ENCODE results near the gene UHRF1.
"Not testable (repeated sequence)": the region's sequence is repeated elsewhere in the genome, so short reads cannot be mapped to it uniquely, and the experiment has no call there.

UHRF1 gene

DNA sequence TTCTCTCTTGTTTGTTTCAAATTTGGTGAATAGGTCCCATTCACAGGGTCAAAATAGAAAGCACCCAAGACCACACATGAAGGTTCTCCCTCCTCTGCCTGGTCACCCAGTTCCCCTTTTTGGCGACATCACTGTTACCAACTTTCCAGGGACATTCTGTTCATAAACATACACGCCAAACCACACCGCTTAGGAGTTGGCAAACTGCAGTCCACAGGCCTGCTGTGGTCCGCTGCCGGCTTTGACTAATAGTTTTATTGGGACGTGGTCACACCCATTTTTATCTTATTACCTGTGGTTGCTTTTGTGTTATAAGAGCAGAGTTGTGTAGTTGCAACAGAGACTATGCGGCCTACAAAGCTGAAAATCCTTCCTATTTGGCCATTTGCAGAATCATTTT, 24.2 kb downstream of the UHRF1 start:
- Histone ChIP-seq H3K27me3 (ENCODE audit: control insufficient read depth in 1 of 2, insufficient read depth in 1 of 2, low read length in 2 of 2) (no peaks in the 10 kb centered on the region), H3K4me3 (ENCODE audit: insufficient read depth in 1 of 2, low read depth in 1 of 2, low read length in 2 of 2) (no peak overlapping the region), H3K14ac (ENCODE audit: low read length in 2 of 2) (no peak overlapping the region), H3K23ac (ENCODE audit: low read length in 2 of 2) (no peak overlapping the region), H2AK5ac (ENCODE audit: low read length, severe bottlenecking) (no peak overlapping the region), H2BK5ac (ENCODE audit: low read depth, low read length, poor library complexity, severe bottlenecking) (no peak overlapping the region), H3K18ac (ENCODE audit: low read depth in 1 of 2, low read length in 2 of 2) (no peak overlapping the region), H2BK15ac (ENCODE audit: low read depth, poor library complexity, severe bottlenecking) (no peak overlapping the region), H2BK120ac (ENCODE audit: low read depth, low read length) (no peak overlapping the region), H3K4ac (ENCODE audit: low read depth in 1 of 2, low read length in 2 of 2) (no peak overlapping the region), H2AFZ (ENCODE audit: low read depth, low read length) (no peak overlapping the region), H3K9me3 (ENCODE audit: control insufficient read depth, low read length) (no peaks in the 10 kb centered on the region), H3K9ac (ENCODE audit: low read length) (no peak overlapping the region), H4K8ac (ENCODE audit: low read length) (no peak overlapping the region), H4K91ac (ENCODE audit: low read length) (no peak overlapping the region), H2BK12ac (ENCODE audit: low read length in 2 of 2) (no peak overlapping the region), H3K79me1 (replicated peaks; ENCODE audit: low read length, poor library complexity, severe bottlenecking) (peaks cover 16% of the 10 kb centered on the region), H3K27ac (ENCODE audit: low read length, poor library complexity, severe bottlenecking) (no peak overlapping the region), H3K4me2 (ENCODE audit: low read length, poor library complexity, severe bottlenecking) (no peak overlapping the region), H3K4me1 (ENCODE audit: control insufficient read depth, insufficient read depth, low read depth, low read length) (peaks cover 16% of the 10 kb centered on the region), H3K36me3 (ENCODE audit: control insufficient read depth in 1 of 2, insufficient read depth in 2 of 2, low read depth in 1 of 2, low read length in 2 of 2) (peaks cover 35 to 42% of the 10 kb centered on the region in 2 experiments)
- WGBS = 96% methylated on average over 2 of the region's 7 CpGs
- DNase-seq = no peak

DNA sequence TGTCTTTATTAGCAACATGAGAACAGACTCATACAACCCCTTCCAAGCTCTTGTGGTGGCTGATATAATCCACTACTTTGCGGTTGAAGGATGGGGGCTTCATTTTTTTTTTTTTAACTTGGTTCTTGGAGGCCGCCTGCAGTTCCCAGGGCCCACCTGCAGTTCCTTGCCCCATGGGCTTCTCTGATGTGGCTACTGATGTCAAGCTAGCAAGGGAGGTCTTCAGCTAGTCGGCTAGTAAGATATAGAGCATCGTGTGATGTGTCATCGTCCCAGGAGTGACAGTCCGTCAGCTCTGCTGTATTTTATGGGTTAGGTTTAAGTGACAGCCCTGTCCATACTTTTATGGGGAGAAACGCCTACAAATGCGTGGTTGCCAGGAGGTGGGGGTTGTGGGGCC, 26.1 kb downstream of the UHRF1 start:
- Histone ChIP-seq H2BK12ac (ENCODE audit: low read length in 2 of 2) (no peak overlapping the region), H2BK120ac (ENCODE audit: low read depth, low read length) (no peak overlapping the region), H3K36me3 (ENCODE audit: control insufficient read depth in 1 of 2, insufficient read depth in 2 of 2, low read depth in 1 of 2, low read length in 2 of 2) (peaks cover 31 to 35% of the 10 kb centered on the region in 2 experiments), H2AFZ (ENCODE audit: low read depth, low read length) (no peak overlapping the region), H3K4me1 (ENCODE audit: control insufficient read depth, insufficient read depth, low read depth, low read length) (peaks cover 6% of the 10 kb centered on the region), H3K4me2 (ENCODE audit: low read length, poor library complexity, severe bottlenecking) (no peak overlapping the region), H3K23ac (ENCODE audit: low read length in 2 of 2) (no peak overlapping the region), H3K4me3 (ENCODE audit: insufficient read depth in 1 of 2, low read depth in 1 of 2, low read length in 2 of 2) (no peak overlapping the region), H2BK15ac (ENCODE audit: low read depth, poor library complexity, severe bottlenecking) (no peak overlapping the region), H3K9me3 (ENCODE audit: control insufficient read depth, low read length) (no peaks in the 10 kb centered on the region), H2BK5ac (ENCODE audit: low read depth, low read length, poor library complexity, severe bottlenecking) (no peak overlapping the region), H3K79me1 (replicated peaks; ENCODE audit: low read length, poor library complexity, severe bottlenecking) (peaks cover 17% of the 10 kb centered on the region), H3K4ac (ENCODE audit: low read depth in 1 of 2, low read length in 2 of 2) (no peak overlapping the region), H3K18ac (ENCODE audit: low read depth in 1 of 2, low read length in 2 of 2) (no peak overlapping the region), H2AK5ac (ENCODE audit: low read length, severe bottlenecking) (no peak overlapping the region), H3K27me3 (ENCODE audit: control insufficient read depth in 1 of 2, insufficient read depth in 1 of 2, low read length in 2 of 2) (no peaks in the 10 kb centered on the region), H3K9ac (ENCODE audit: low read length) (no peak overlapping the region), H3K14ac (ENCODE audit: low read length in 2 of 2) (no peak overlapping the region), H4K91ac (ENCODE audit: low read length) (no peak overlapping the region), H3K27ac (ENCODE audit: low read length, poor library complexity, severe bottlenecking) (no peak overlapping the region), H4K8ac (ENCODE audit: low read length) (no peak overlapping the region)
- DNase-seq = no peak
- WGBS = 97% methylated on average over 8 of the region's 8 CpGs

DNA sequence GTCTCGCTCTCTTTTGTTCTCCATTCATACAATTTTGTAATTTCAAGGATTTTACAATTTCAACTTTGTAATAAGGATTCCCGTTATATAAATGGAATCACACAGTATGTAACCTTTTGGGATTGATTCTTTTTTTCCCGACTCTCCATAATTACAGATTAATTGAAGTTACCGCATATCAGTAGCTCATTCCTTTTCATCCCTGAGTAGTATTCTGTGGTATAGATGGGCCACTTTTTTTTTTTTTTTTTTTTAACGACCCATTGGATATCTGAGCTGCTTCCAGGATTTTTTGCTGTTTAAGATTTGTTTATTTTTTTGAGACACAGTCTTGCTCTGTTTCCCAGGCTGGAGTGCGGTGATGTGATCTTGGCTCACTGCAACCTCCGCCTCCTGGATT, 27.8 kb downstream of the UHRF1 start:
- H3K27ac ChIP-seq (ENCODE audit: low read length, poor library complexity, severe bottlenecking) = no peak overlapping the region
- H2BK15ac ChIP-seq (ENCODE audit: low read depth, poor library complexity, severe bottlenecking) = no peak overlapping the region
- peaks cover 19% of the 10 kb centered on the region for H3K79me1 ChIP-seq (replicated peaks; ENCODE audit: low read length, poor library complexity, severe bottlenecking)
- no peak overlapping the region for H2BK12ac ChIP-seq (ENCODE audit: low read length in 2 of 2)
- H3K23ac ChIP-seq (ENCODE audit: low read length in 2 of 2) = no peak overlapping the region
- H3K18ac ChIP-seq (ENCODE audit: low read depth in 1 of 2, low read length in 2 of 2) = no peak overlapping the region
- no peak overlapping the region for H2BK5ac ChIP-seq (ENCODE audit: low read depth, low read length, poor library complexity, severe bottlenecking)
- H2AFZ ChIP-seq (ENCODE audit: low read depth, low read length) = no peak overlapping the region
- no peak overlapping the region for H3K4me3 ChIP-seq (ENCODE audit: insufficient read depth in 1 of 2, low read depth in 1 of 2, low read length in 2 of 2)
- H2AK5ac ChIP-seq (ENCODE audit: low read length, severe bottlenecking) = no peak overlapping the region
- no peak overlapping the region for H2BK120ac ChIP-seq (ENCODE audit: low read depth, low read length)
- no peak overlapping the region for H4K91ac ChIP-seq (ENCODE audit: low read length)
- H3K4ac ChIP-seq (ENCODE audit: low read depth in 1 of 2, low read length in 2 of 2) = no peak overlapping the region
- no peak overlapping the region for H3K9ac ChIP-seq (ENCODE audit: low read length)
- H3K36me3 ChIP-seq (ENCODE audit: control insufficient read depth in 1 of 2, insufficient read depth in 2 of 2, low read depth in 1 of 2, low read length in 2 of 2) = peaks cover 32 to 34% of the 10 kb centered on the region in 2 experiments
- no peaks in the 10 kb centered on the region for H3K27me3 ChIP-seq (ENCODE audit: control insufficient read depth in 1 of 2, insufficient read depth in 1 of 2, low read length in 2 of 2)
- DNase-seq = no peak
- H4K8ac ChIP-seq (ENCODE audit: low read length) = no peak overlapping the region
- H3K9me3 ChIP-seq (ENCODE audit: control insufficient read depth, low read length) = no peaks in the 10 kb centered on the region
- no peak overlapping the region for H3K14ac ChIP-seq (ENCODE audit: low read length in 2 of 2)
- H3K4me2 ChIP-seq (ENCODE audit: low read length, poor library complexity, severe bottlenecking) = no peak overlapping the region
- peaks cover 1% of the 10 kb centered on the region for H3K4me1 ChIP-seq (ENCODE audit: control insufficient read depth, insufficient read depth, low read depth, low read length)
- WGBS = 91% methylated on average over 3 of the region's 7 CpGs

DNA sequence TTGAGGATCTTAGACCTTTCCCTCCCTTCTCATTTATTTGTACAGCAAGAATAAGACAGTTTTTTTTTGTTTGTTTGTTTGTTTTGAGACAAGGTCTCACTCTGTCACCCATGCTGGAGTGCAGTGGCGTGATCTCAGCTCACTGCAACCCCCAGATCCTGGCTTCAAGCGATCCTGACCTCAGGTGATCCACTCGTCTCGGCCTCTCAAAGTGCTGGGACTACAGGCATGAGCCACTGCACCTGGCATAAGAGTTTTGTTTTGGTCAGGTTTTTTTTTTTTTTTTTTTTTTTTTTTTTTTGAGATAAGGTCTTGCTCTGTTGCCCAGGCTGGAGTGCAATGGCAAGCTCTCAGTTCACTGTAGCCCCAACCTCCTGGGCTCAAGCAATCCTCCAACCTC, 29.2 kb downstream of the UHRF1 start:
- H2BK12ac ChIP-seq (ENCODE audit: low read length in 2 of 2); H4K8ac ChIP-seq (ENCODE audit: low read length); H3K9ac ChIP-seq (ENCODE audit: low read length); H2AFZ ChIP-seq (ENCODE audit: low read depth, low read length); H2BK15ac ChIP-seq (ENCODE audit: low read depth, poor library complexity, severe bottlenecking); H3K4ac ChIP-seq (ENCODE audit: low read depth in 1 of 2, low read length in 2 of 2); H4K91ac ChIP-seq (ENCODE audit: low read length); H3K14ac ChIP-seq (ENCODE audit: low read length in 2 of 2); H3K4me3 ChIP-seq (ENCODE audit: insufficient read depth in 1 of 2, low read depth in 1 of 2, low read length in 2 of 2); H3K4me2 ChIP-seq (ENCODE audit: low read length, poor library complexity, severe bottlenecking); H3K23ac ChIP-seq (ENCODE audit: low read length in 2 of 2); H3K4me1 ChIP-seq (ENCODE audit: control insufficient read depth, insufficient read depth, low read depth, low read length); H3K27me3 ChIP-seq (ENCODE audit: control insufficient read depth in 1 of 2, insufficient read depth in 1 of 2, low read length in 2 of 2); DNase-seq; H2BK120ac ChIP-seq (ENCODE audit: low read depth, low read length); H3K18ac ChIP-seq (ENCODE audit: low read depth in 1 of 2, low read length in 2 of 2); H2AK5ac ChIP-seq (ENCODE audit: low read length, severe bottlenecking); H2BK5ac ChIP-seq (ENCODE audit: low read depth, low read length, poor library complexity, severe bottlenecking); H3K27ac ChIP-seq (ENCODE audit: low read length, poor library complexity, severe bottlenecking); H3K9me3 ChIP-seq (ENCODE audit: control insufficient read depth, low read length): not testable (repeated sequence)
- WGBS = 93% methylated on average over 3 of the region's 4 CpGs
- Histone ChIP-seq H3K36me3 (ENCODE audit: control insufficient read depth in 1 of 2, insufficient read depth in 2 of 2, low read depth in 1 of 2, low read length in 2 of 2) (peaks cover 22 to 36% of the 10 kb centered on the region in 2 experiments), H3K79me1 (replicated peaks; ENCODE audit: low read length, poor library complexity, severe bottlenecking) (peaks cover 19% of the 10 kb centered on the region)
